GM18861 (cell line): ENCODE results near the gene OMP.

Experiments
- ATAC-seq: cut with Tn5 transposase; IDR thresholded peaks from one replicate; pipeline ENCODE4 v1.9.1; 2021; ENCODE audit not compliant: unreplicated experiment

Gene OMP

DNA sequence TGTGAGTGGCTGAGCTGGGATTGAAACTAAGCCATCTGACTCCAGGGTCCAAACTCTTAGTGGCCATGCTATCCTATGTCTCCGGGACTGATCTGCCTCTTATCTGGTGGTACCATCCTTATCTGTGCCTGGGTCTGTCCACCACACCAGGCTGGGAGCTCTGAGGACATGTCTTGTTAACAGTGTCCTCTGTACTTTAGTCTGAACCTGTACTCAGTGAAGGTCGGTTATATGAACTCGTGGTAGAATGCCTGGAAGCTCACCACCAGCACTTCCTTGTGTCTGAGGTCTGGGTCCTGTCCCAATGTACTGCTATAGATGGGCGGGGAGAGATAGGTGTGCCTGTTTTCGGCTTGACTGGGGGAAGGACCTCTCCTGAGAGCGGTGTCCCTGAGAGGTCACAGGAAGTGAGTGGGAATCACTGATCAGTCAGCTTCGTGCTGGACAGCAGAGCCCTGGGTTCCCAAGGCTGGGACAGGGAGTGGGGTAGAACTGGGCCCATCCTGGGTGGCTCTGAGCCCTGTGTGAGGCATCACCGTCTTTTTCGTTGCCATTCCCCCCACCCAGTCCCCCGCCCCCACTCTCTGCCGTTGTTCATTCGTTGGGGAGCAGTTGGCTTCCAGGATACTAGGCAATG, 34.3 kb downstream of the OMP start:
- no peak for ATAC-seq

- no peak for ATAC-seq
Observed at GRCh38 chr11:77137421-77137820, 34.8 kb downstream of the OMP start.

DNA sequence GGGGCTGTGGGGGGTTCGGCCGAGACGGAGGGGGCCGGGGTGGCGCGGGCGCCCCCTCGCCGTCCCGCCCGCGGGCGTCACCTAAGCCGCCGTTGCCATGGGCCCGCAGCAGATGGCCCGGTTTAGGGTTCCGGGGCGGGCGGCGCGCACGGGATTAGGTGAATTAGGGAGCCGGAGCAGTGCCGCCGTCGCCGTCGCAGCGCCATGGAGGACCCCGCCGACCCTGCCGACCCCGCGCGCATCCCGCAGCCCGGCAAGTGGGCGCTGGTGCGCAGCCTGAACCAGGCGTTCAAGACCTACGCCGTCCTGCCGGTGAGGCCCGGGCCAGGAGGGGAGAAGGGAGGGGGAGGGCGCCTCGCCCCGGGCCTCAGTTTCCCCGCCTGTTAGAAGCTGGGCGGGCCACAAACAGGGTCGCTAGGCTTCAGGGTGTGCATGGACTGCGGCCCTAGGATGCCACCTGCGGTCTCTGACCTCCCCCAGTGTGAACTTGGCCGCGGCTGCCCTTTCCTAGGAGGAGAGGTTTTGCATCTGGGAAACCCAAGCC, 35.5 kb downstream of the OMP start:
- ATAC-seq = no peak

GRCh38 chr11:77139201-77139600, 36.6 kb downstream of the OMP start:
- no peak for ATAC-seq

DNA sequence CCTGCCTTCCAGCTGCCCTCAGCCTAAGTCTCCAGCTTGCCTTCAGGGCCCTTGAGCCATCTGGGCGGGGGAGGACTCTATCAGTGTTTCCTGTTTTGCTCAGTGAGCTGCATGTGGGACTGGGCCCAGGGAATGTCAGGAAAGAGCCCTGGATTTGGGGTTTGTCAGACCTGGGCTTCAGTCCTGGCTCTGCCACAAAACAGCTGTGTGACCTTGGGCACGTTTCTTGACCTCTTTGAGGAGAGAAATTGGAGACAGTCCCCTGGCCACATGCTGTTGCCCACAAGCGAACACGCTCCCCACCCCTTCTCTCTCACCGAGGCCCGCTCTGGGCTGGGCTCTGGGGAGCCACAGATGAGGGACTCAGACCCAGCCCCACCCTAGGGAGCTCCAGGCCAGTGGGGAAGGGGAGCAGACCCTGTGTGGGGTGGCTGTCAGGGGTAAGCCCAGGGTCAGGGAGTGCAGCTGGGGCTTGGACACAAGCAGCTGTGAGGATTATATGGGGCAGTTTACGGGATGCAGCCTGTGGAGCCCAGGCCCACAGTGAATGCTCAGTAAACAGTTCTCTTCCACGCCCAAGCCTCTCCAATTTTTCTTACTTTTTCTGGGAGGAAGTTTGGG, 37.7 kb downstream of the OMP start:
- no peak for ATAC-seq

DNA sequence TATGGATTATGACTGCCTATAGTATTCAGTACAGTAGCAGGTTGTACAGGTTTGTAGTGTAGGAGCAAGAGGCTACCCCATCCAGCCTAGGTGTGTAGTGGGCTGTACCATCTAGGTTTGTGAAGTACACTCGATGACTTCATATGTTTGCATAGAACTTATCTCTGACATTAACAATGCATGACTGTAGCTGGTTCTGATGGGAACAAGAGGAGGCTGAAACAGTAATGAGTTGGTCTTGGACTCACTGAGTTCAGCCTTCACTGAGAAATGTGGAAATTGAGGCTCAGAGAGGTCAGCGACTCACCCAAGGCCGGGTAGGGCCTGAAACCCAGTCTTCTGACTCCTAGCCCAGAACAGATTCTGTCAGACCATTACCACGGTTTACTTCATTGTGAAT, 38.4 kb downstream of the OMP start:
- no peak for ATAC-seq

GRCh38 chr11:77141475-77141874, 38.8 kb downstream of the OMP start:
- no peak for ATAC-seq

GRCh38 chr11:77142091-77142975, 39.7 kb downstream of the OMP start:
- ATAC-seq = no peak

DNA sequence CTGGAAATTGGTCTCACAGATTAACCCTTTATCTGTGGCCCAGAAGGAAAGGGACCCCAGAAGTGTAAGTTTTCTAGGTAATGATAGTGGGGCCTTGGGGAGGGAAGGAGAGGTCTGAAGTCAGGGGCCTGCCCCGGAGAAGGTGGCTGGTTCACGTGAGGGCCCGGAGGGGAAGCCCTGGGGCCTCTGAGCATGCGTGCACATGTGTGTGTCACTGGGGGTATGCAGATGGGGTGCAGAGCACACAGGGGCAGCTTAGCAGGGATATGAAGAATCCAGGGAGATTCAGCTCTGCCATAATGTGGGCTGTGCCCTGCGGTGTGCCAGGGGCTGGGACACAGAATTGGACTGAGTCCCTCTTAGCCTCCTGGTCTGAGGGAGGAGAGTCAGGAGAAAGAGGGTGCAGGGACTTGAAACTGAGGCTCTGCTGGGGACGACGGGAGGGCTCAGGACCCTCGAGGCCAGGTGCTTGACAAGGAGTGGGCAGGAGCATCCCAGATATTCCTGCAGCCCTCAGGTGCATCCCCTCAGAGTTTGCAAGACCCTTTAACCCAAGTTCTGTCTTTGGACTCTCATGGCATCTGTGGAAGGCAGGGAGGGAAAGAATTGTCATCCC, 40.9 kb downstream of the OMP start:
- no peak for ATAC-seq

DNA sequence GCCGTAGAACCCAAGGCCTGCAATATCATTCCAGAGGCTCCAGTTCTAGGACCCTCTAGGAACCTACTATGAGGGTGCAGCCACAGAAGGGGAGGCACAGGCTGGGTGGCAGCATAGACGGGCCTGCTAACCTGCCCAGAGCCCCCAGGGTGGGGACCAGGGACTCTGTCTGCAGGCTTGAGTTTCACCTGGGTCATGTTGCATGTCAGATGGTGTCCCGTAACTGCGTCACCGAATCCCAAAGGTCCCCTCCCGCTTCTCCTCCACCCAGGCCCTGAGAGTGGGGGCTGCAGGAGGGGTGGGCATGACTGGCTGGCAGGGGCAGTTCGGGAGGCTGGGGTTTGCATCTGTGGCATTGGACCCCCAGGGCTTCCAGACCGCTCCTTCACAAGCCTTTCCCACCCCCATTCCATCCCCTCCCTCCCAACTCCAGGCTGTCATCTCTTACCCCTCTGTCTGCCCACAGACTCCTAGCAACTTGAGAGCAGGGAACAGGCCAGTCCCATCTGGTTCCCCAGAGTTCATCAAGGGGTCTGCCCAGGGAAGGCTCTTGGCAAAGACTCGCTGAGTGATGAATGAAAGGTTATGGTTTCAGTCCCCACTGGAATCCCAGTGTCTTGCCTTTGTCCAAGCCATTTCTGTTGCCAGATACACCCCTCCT, 41.7 kb downstream of the OMP start:
- ATAC-seq = no peak

DNA sequence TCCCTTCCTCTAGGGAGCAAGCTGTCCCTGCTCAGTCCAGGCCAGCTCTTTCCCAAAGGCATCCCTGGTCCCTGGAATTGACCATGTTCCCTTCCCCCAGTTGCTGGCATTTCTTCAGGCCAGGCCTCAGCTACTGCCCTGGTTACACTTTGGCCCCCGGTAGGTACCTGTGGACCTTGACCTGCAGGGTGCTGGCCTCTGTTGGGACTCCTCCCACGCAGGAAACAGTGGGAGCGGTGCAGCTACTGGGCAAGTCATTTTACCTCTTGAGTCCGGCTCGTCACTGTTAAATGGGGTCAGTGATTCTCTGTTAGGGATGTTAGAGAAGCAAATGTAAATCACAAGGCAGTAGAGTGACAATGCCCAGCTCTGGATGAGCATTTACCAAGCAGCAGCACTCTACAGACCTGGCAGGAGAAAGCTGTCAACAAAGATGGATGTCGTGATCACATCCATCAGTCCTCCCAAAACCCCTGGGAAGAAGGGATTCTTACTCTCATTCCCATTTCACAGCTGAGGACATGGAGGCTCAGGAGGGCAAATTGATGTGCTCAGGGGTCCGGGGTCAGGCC, 42.3 kb downstream of the OMP start:
- no peak for ATAC-seq

GRCh38 chr11:77146261-77147035, 43.8 kb downstream of the OMP start:
- no peak for ATAC-seq

DNA sequence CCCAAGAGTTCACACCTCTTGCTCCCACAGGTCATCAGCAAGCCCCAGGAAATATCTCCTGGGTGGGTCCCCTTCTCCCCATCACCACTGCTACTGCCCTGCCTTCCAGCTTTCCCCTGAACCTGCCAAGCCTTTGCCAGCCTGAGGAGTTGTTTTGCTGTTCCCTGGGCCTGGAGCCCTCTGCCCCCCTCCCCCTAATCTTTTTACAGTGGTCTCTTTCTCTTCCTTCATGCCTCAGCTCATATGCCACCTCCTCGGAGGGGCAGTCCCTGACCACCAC, 44.3 kb downstream of the OMP start:
- ATAC-seq = no peak

- no peak for ATAC-seq
Observed at GRCh38 chr11:77147668-77148321, 45.2 kb downstream of the OMP start.

DNA sequence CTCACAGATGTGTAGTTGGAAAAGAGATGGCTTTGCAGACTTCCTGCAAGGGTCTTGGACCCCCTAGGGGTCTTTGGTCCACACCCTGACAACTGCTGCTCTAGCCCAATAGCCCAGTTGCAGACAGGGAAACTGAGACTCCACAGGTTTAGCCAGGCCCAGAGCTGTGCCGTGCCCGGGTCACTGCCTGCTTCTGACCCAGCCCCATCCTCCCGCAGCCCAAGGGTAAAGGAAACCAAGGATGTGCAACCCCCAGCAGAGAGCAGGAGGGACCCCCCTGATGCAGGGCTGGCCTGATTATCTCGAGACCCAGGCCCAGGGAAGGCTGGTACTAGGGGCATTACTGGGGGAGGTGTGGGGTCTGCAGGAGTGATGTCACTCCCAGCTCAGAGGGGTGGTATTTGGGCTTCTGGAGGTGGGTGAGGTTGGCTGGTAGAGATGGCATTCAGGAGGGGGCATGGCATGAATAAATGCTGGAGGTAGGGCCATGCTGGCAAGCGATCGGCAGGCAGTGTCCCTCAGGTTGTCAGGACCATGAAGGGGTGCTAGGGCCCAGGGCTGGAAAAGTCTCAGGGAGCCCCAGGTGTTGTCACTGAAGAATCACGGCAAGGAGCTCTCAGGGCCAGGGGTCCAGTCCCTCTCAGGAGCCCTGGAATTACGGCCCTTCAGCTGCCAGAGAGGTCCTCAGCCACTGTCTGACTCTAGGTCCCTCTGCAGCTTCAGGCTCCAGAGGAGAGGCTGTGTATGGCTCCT, 46.5 kb downstream of the OMP start:
- no peak for ATAC-seq

GRCh38 chr11:77149716-77150392, 47.2 kb downstream of the OMP start:
- ATAC-seq = no peak

GRCh38 chr11:77150836-77151235, 48.2 kb downstream of the OMP start:
- ATAC-seq = no peak

- ATAC-seq = no peak
Observed at GRCh38 chr11:77151804-77152509, 49.3 kb downstream of the OMP start.
